Activated T-cell treated with anti-CD3 and anti-CD28 coated beads, Interleukin-2, amount 50 U/mL, for 4 hours (primary cell): ENCODE measurements around the gene SOX8. TPM values are rescaled to one million over a fixed set of nuclear protein-coding genes. Genes with fewer than 3 reads are reported as not detected.
A peak's percentile ranks its signal among the peaks of the same experiment; 100 is the strongest.

Source experiments
- ATAC-seq, 2 donors: fragments of 200-7000 bp; cut with Tn5 transposase; one replicate each; pipeline ENCODE4 v1.10.0; 2021
- DNase-seq: peaks from one replicate; pipeline ENCODE4 v3.0.0-alpha.2; 2020
- H3K27me3 Mint-ChIP-seq: one replicate; pipeline ENCODE4 v1.8.0; 2021; ENCODE audit warnings: low read depth, mixed read lengths
- H3K36me3 Mint-ChIP-seq: one replicate; pipeline ENCODE4 v1.8.0; 2022; ENCODE audit warnings: mixed read lengths; ENCODE audit not compliant: insufficient read depth
- H3K4me1 Mint-ChIP-seq: one replicate; pipeline ENCODE4 v1.8.0; 2021; ENCODE audit warnings: low read depth, mixed read lengths
- H3K4me3 Mint-ChIP-seq: one replicate; pipeline ENCODE4 v1.8.0; 2021; ENCODE audit warnings: mild to moderate bottlenecking, moderate library complexity, mixed read lengths
- H3K9me3 Mint-ChIP-seq: one replicate; pipeline ENCODE4 v1.8.0; 2021; ENCODE audit warnings: mixed read lengths
- total RNA-seq, 3 donors: library from RNA; stranded (reverse); gene quantifications; one replicate each; pipeline ENCODE4 v1.2.1, GENCODE V29; 2021

SOX8 gene
- total RNA-seq, 3 donors from 2014 or later = 2.6 to 4.0 (median 3.5) TPM

GRCh38 chr16:972316-973002 lies 9.1 kb upstream of the SOX8 start:
- peaks cover 22% of the 10 kb centered on the region for H3K4me1 Mint-ChIP-seq
- no peak overlapping the region for H3K4me3 Mint-ChIP-seq
- H3K9me3 Mint-ChIP-seq = no peaks in the 10 kb centered on the region
- H3K36me3 Mint-ChIP-seq = peaks cover 2% of the 10 kb centered on the region
- DNase-seq (no peak), ATAC-seq (no peak)
- no peaks in the 10 kb centered on the region for H3K27me3 Mint-ChIP-seq

DNA sequence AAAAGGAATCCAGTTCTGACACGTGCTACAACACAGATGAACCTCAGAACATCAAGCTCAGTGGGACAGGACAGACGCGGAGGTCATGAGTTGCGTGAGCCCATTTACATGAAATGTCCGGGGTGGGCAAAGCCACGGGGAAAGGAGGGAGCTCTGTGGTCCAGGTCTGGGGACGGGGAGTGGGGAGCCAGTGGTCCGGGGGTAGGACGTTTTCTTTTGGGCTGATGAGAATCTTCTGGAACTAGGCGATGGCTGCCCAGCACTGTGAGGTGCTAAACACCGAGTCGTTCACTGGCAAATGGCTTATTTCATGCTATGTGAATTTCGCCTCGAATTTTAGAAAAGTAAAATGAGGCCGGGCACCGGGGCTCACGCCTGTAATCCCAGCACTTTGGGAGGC lies 8.2 kb upstream of the SOX8 start:
- no peaks in the 10 kb centered on the region for H3K27me3 Mint-ChIP-seq
- H3K9me3 Mint-ChIP-seq = no peaks in the 10 kb centered on the region
- DNase-seq (no peak), ATAC-seq (no peak)
- peaks cover 24% of the 10 kb centered on the region for H3K4me1 Mint-ChIP-seq
- H3K4me3 Mint-ChIP-seq = no peak overlapping the region
- H3K36me3 Mint-ChIP-seq = peaks cover 2% of the 10 kb centered on the region

DNA sequence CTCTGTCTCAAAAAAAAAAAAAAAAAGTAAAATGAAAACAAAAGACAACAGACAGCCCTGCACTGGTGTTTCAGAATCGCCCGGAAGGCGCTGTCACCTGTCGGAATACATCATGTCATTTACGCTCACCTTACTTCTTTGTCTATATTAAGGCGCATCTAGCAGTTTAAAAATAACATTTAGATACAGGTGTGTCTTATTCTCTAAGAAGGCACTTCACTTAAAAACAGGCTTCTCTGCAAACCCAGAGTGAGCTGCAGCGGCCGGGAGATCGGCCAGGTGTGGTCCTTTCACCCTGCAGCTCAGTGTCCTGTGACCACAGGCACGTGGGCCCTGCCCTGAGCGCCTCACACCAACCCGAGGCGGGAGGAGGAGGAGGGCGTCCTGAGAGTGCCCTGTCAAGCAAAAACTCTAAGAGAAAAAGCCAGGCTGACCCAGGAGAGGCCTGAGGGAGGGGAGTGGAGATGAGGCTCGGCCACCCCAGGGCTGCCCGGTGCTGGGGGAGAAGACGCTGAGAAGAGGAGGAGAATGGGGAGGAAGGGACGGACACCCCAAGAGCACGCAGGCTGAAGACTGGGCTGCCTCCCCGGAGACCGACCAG lies 7.5 kb upstream of the SOX8 start:
- ATAC-seq (no peak), DNase-seq (no peak)
- Mint-ChIP-seq H3K9me3 (no peaks in the 10 kb centered on the region), H3K4me3 (no peak overlapping the region), H3K4me1 (peaks cover 17% of the 10 kb centered on the region), H3K36me3 (no peaks in the 10 kb centered on the region), H3K27me3 (no peaks in the 10 kb centered on the region)

- no peaks in the 10 kb centered on the region for H3K9me3 Mint-ChIP-seq
- H3K27me3 Mint-ChIP-seq = no peaks in the 10 kb centered on the region
- H3K4me3 Mint-ChIP-seq = no peak overlapping the region
- peaks cover 17% of the 10 kb centered on the region for H3K4me1 Mint-ChIP-seq
- no peak for ATAC-seq
- no peaks in the 10 kb centered on the region for H3K36me3 Mint-ChIP-seq
- DNase-seq = no peak
Measured at GRCh38 chr16:974611-975261, 6.8 kb upstream of the SOX8 start.

DNA sequence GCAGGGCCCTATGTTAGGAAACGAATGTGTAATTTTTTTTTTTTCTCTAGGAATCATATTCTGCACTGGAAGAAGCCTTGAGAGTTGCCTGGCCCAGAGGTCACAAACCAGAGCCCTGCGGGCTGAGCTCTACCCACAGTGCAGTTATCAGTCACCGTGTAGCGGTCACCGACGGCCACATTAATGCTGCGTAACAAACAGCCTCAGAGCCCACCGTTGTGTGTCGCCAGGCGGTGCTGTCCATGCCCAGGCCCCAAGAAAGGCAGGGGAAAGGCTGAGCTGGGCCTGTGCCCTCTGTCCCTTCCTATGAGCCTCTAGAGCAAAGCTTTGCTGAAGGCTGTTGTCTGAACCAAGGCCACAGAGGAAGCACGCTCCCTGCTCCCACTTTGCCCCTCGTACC lies 6.3 kb upstream of the SOX8 start:
- no peak for ATAC-seq
- H3K4me3 Mint-ChIP-seq = no peak overlapping the region
- H3K9me3 Mint-ChIP-seq = no peaks in the 10 kb centered on the region
- peaks cover 17% of the 10 kb centered on the region for H3K4me1 Mint-ChIP-seq
- no peaks in the 10 kb centered on the region for H3K27me3 Mint-ChIP-seq
- H3K36me3 Mint-ChIP-seq = no peaks in the 10 kb centered on the region
- DNase-seq = no peak

DNA sequence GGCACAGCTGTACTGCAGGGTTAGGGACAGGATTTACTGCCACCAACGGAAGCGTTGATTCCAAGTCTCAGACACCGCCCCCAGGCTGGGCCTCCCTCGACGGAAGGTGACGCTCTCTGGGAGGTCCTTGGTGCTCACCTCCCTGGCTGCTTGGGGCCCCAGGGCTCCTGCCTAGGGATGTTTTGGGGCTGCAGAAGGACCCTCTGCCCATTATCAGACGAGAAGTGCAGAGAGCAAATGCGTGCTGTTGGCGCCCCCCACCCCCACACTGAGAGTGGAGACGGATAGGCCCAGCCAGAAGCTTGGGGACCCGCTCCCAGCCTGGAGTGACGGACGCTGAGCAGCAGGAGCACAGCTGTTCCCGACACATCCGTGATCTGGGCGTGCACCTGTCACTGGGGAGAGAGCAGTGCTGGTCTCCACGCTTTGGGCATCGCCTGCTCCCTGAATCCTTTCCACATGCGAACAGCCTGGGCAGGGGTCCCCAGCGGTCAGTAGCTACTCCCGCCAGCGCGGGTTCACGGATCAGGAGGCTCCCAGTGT lies 5.1 kb upstream of the SOX8 start:
- Mint-ChIP-seq H3K9me3 (no peaks in the 10 kb centered on the region), H3K4me3 (no peak overlapping the region), H3K36me3 (no peaks in the 10 kb centered on the region), H3K4me1 (peaks cover 14% of the 10 kb centered on the region), H3K27me3 (no peaks in the 10 kb centered on the region)
- ATAC-seq (peak in 1 of 2 donors; percentile 39), DNase-seq (no peak)

GRCh38 chr16:977081-977701 lies 4.4 kb upstream of the SOX8 start:
- Mint-ChIP-seq H3K9me3 (no peaks in the 10 kb centered on the region), H3K36me3 (no peaks in the 10 kb centered on the region), H3K4me3 (no peak overlapping the region), H3K4me1 (peaks cover 11% of the 10 kb centered on the region), H3K27me3 (no peaks in the 10 kb centered on the region)
- no peak for DNase-seq
- ATAC-seq = no peak

GRCh38 chr16:977896-978295 lies 3.7 kb upstream of the SOX8 start:
- peaks cover 14% of the 10 kb centered on the region for H3K4me1 Mint-ChIP-seq
- H3K27me3 Mint-ChIP-seq = peaks cover 2% of the 10 kb centered on the region
- H3K36me3 Mint-ChIP-seq = no peaks in the 10 kb centered on the region
- DNase-seq (no peak), ATAC-seq (no peak)
- H3K4me3 Mint-ChIP-seq = no peak overlapping the region
- no peaks in the 10 kb centered on the region for H3K9me3 Mint-ChIP-seq

GRCh38 chr16:978403-978802 lies 3.2 kb upstream of the SOX8 start:
- Mint-ChIP-seq H3K9me3 (no peaks in the 10 kb centered on the region), H3K4me1 (peaks cover 15% of the 10 kb centered on the region), H3K36me3 (no peaks in the 10 kb centered on the region), H3K27me3 (peaks cover 3% of the 10 kb centered on the region), H3K4me3 (no peak overlapping the region)
- no peak for DNase-seq
- no peak for ATAC-seq

GRCh38 chr16:979147-979546 lies 2.4 kb upstream of the SOX8 start:
- Mint-ChIP-seq H3K9me3 (no peaks in the 10 kb centered on the region), H3K4me3 (peak overlapping the region; percentile 26), H3K4me1 (peaks cover 15% of the 10 kb centered on the region), H3K27me3 (peaks cover 5% of the 10 kb centered on the region), H3K36me3 (no peaks in the 10 kb centered on the region)
- ATAC-seq = no peak
- no peak for DNase-seq

GRCh38 chr16:979859-980594 lies 1.5 kb upstream of the SOX8 start:
- no peak for ATAC-seq
- peak overlapping the region; percentile 26 for H3K4me3 Mint-ChIP-seq

GRCh38 chr16:980595-980854 lies 1.0 kb upstream of the SOX8 start:
- Mint-ChIP-seq H3K4me3 (no peak overlapping the region), H3K9me3 (no peaks in the 10 kb centered on the region), H3K36me3 (no peaks in the 10 kb centered on the region), H3K27me3 (peaks cover 5% of the 10 kb centered on the region), H3K4me1 (peaks cover 15% of the 10 kb centered on the region)
- ATAC-seq = peak; percentile 3 to 8
- no peak for DNase-seq

More at GRCh38 chr16:979859-980594, 1.5 kb upstream of the SOX8 start:
- Mint-ChIP-seq H3K36me3 (no peaks in the 10 kb centered on the region), H3K27me3 (peaks cover 5% of the 10 kb centered on the region), H3K4me1 (peaks cover 15% of the 10 kb centered on the region), H3K9me3 (no peaks in the 10 kb centered on the region)
- DNase-seq = no peak

DNA sequence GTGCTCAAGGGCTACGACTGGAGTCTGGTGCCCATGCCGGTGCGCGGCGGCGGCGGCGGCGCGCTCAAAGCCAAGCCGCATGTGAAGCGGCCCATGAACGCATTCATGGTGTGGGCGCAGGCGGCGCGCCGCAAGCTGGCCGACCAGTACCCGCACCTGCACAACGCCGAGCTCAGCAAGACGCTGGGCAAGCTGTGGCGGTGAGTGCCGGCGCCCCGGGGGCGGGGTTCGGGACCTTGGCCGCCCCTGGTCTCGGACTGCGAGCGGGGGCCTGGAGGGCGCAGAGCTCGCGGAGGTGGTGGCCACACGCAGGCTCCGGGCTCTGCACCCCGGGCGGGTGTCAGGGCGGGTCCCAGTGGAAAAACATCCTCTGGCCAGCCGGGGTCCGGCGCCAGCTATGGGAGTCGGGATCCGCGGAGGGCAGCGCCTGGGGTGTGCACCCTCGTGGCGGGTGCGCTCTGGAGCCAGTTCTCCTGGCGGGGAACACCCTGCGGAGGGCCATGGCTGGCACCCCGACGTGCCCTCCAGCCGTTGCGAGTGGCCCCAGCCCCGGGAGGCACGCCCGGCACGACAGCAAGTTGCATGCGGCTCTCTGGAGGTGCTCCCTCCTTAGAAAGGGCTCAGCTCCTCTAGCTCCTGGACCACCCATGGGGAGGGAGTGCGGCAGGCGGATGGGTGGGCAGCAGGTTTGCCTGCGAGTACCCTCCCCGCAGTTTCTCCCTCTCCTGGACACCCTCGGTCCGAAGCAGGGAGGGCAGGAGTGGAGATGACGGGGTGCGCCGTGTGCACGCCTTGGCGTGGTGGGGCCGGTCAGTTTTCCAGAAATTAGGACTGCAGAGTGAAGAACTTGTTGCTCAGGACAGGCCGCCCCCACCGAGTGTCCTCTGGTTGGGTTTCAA lies 824 bp downstream of the SOX8 start:
- ATAC-seq (peak; percentile 33 to 37), DNase-seq (no peak)
- Mint-ChIP-seq H3K36me3 (no peaks in the 10 kb centered on the region), H3K9me3 (no peaks in the 10 kb centered on the region), H3K4me3 (peak overlapping the region; percentile 60), H3K27me3 (peaks cover 5% of the 10 kb centered on the region), H3K4me1 (peaks cover 14% of the 10 kb centered on the region)
